GM12892 (cell line): ENCODE results near the gene LIMS2.

Source experiments
- DNase-seq: peaks from one replicate; pipeline ENCODE4 v3.0.0; 2011; ENCODE audit not compliant: insufficient read length
- FAIRE-seq: peaks from 2 replicates; lab custom pipeline; 2011; peaks lifted over from hg19 to GRCh38; lab: Jason Lieb, UNC
- POLR2A ChIP-seq: IDR thresholded peaks from 2 replicates; pipeline ENCODE4 v1.6.1; 2011; ENCODE audit warnings: low read depth, low read length, control low read depth
- POLR2AphosphoS5 ChIP-seq: IDR thresholded peaks from 2 replicates; pipeline ENCODE4 v1.6.1; 2011; ENCODE audit warnings: low read depth, low read length, control low read depth
- TAF1 ChIP-seq: IDR thresholded peaks from 2 replicates; pipeline ENCODE4 v1.6.1; 2011; ENCODE audit warnings: low read depth, mild to moderate bottlenecking, control low read depth, low read length, borderline replicate concordance

Gene LIMS2

DNA sequence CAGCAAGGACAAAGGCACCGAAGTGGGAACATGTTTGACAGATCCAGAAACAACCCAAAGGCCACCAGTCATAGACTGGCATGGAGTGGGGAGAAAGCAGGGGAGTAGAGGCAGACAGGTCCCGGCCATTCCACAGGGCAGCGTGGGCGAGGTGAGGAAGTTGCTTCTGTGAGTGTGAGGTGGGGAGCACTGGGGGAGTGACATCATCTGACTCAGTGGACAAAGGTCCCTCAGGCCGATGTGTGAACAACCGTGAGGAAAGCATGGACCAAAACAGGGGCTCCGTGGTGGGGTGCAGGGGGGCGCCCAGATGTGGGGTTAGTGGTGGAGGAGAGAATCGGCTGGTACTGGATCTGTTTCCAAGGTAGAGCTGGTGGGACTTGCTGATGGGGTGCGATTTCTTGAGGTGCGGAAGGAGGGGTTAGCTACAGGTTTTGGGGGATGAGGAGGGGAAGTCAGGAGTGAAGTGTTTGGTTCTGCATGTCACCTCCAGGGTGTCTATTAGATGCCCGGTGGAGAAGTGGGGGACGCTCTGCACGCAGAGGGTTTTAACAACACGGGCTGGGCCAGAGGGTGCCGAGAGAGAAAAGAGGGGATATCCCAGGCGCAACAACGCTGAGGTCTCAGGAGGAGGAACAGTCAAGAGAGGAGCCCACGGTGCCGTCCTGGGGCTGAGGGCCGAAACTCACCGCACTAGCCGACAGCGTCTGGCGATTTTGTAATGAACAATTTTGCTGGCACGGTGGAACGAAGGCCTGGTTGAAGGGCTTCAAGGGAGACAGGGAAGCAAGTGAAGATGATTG lies 23.4 kb upstream of the LIMS2 start:
- FAIRE-seq: no peak
- TF ChIP-seq TAF1: no peak
- no peak for DNase-seq

DNA sequence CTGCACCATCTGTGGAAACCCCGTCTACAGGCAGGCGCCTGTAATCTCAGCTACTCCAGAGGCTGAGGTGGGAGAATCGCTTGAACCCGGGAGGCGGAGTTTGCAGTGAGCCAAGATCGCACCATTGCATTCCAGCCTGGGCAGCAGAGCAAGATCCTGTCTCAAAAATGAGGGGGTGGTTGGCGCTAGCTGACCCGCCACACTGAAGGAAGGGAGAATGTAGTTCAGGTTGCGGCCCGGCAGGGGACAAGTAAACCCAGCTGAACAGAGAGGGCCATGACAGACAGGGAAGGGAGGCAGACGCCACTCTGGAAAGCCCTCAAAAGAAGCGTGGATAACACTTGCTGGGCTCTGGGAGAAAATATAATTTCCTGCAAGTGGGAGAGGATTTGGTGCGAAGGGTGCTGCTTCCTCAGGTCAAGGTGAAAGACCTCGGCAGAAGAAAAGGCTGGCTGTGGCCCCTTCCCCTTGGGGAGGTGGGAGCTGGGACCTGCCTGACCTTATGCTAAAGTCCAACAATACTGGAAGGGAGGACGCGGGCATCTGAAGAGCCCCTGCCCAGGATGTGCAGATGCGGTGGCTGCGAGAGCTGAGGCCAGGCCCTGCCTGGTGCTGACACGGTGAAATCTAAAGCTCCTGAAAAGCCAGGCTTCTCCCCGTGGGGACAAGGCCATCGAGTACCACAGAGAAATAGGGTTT lies 22.3 kb upstream of the LIMS2 start:
- TF ChIP-seq POLR2AphosphoS5 (no peak), TAF1 (no peak), POLR2A (no peak)
- FAIRE-seq (no peak), DNase-seq (no peak)

DNA sequence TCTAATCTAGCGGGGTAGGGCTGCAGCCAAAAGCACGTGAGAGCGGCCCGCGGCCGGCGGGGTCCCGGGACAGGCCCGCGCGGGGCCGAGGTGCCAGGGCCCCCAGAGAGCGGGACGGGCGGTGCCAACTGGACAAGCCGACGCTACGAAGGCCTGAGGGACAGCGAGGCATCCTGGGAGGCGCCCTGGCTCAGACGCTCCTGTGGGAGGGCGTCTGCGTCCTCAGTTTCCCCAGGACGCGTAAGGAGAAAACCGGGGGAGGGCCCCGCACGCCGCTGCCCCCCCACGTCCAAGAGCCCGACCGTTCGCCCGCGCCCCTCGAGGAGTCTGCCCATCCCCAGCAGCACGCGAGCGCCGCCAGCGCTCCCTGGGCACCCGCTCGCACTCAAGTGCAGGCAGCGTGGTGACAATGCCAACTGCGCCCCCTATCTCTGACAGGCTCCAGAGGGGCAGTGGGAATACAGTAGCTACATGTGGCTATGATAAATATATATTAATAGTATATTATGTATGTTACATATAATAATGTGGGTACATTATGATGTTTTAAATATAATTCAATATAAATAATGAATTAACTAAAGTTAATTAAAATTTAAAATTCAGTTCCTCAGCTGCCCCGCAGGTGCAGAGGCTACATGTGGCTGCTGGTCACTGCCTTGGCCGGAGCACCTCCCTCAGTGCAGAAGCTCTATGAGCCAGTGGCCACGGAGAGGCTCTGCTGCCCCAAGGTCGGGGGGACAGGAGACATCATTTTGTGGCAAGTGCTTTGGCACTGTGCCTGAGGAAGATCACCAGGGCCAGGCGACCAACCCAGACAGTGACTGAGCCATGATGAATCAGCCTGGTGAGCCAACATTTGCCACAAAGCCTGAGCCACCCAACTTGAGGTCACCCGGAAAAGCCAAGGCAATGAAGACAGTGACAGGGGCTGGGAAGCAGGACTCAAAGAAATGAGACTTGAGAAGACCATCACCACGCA lies 20.5 kb upstream of the LIMS2 start:
- DNase-seq: no peak
- TF ChIP-seq POLR2A (no peak), POLR2AphosphoS5 (no peak), TAF1 (no peak)
- no peak for FAIRE-seq

DNA sequence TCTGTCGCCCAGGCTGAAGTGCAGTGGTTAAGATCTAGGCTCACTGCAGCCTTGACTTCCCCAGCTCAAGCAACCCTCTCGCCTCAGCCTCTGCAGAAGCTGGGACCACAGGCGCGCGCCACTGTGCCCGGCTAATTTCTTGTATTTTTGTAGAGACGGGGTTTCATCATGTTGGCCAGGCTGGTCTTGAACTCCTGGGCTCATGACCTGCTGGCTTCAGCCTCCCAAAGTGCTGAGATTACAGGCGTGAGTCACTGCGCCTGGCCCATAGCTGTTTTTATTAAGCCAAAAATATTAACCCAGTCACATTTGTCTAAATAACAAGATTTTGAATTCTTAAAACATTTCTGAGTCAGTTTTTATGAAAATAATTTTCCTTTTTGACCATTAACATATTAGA lies 19.7 kb upstream of the LIMS2 start:
- FAIRE-seq (no peak), DNase-seq (no peak)
- no peak for TF ChIP-seq POLR2AphosphoS5
- TF ChIP-seq POLR2A: no peak
- TF ChIP-seq TAF1: no peak

DNA sequence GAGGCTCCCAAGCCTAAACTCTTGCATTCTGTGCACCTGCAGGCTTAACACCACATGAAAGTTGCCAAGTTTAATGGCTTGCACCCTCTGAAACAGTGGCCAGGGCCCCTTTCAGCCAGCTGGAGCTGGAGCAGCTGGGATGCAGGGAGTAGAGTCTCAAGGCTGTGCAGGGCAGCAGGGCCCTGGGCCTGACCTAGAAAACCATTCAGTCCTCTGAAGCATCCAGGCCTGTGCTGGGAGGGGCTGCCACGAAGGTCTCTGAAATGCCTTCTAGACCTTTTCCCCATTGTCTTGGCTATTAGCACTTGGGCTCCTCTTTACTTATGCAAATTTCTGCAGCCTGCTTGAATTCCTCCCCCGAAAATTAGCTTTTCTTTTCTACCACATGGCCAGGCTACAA lies 15.4 kb upstream of the LIMS2 start:
- DNase-seq: no peak
- TF ChIP-seq POLR2AphosphoS5: no peak
- TF ChIP-seq TAF1: no peak
- no peak for TF ChIP-seq POLR2A
- FAIRE-seq: no peak

DNA sequence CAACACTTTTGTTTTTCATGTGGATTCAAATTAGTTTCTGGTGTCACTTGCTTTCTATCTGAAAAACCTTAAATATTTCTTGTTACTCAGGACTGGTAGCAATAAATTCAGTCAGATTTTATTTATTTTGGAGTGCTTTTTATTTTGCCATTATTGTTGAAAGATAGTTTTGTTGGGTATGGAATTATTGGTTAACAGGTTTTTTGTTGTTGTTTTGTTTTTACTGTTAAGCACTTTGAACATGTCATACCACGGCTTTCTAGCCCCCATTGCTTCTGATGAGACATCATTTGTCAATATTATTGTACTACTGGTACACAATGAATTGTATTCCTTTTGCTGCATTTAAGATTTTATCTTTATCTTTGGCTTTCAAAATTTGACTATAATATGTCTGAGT lies 13.1 kb upstream of the LIMS2 start:
- TF ChIP-seq TAF1 (no peak), POLR2AphosphoS5 (no peak), POLR2A (no peak)
- DNase-seq (no peak), FAIRE-seq (no peak)

DNA sequence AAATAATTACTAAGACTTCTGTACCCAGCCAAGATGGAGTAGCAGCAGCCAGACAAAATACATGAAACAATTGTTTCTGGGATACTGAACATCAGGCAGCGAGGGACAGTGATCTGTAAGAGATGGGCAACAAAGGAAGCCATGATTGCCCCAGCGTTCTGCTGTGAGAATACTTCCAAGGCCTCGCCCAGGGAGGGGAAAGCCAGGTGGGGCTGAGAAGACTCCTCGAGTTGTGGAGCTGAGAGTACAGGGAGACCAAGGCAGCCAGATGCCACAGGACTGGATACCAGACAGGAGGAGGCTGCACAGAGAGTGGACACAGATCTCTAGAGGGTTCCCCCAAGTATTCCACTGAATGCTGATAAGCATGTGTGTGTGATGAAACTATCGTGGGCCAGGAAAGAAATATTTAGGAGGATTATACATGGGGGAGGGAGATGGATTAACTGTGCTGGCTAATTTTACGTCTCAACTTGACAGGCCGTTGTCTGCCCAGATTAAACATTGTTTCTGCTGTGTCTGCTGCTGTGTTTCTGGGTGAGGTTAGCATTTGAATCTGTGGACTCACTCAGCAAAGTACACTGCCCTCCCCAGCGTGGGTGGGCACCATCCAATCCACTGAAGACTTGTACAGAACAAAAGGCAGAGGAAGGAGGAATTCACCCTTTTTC lies 10.2 kb upstream of the LIMS2 start:
- no peak for DNase-seq
- no peak for TF ChIP-seq POLR2AphosphoS5
- TF ChIP-seq POLR2A: no peak
- TF ChIP-seq TAF1: no peak
- FAIRE-seq: no peak

DNA sequence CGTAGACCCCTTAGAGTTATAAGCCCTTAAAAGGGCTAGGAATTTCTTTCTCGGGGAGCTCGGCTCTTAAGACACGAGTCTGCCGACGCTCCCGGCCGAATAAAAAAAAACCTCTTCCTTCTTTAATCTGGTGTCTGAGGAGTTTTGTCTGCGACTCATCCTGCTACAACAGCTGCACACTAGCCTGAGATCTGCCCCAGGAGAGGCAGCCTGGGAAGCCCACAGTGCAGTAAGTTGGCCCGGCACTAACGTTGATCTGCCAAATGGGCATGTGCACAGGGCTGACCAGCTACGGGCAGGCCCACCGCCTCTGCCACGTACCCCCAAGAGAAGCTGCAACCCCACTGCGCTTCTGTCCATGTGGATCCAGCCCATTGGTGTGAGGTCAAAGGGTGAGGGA lies 8.4 kb upstream of the LIMS2 start:
- no peak for TF ChIP-seq TAF1
- TF ChIP-seq POLR2A: no peak
- TF ChIP-seq POLR2AphosphoS5: no peak
- no peak for FAIRE-seq
- DNase-seq: no peak

DNA sequence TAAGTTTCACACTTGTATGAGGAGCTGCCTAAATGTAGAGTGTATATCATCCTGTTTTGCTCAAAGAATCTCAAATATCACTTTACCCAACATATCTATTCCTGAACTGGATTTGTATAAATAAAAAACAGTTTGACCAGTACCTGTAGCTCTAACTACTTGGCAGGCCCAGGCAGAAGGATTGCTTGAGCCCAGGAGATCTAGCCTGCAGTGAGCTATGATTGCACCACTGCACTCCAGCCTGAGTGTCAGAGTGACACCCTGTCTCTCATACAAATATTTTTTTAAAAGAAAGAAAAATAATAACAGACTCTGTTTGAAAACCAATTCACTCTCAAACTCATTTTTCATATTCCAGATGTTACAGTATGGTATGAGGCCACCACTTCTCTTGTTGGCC lies 7.7 kb upstream of the LIMS2 start:
- FAIRE-seq (no peak), DNase-seq (no peak)
- TF ChIP-seq TAF1 (no peak), POLR2AphosphoS5 (no peak), POLR2A (no peak)

DNA sequence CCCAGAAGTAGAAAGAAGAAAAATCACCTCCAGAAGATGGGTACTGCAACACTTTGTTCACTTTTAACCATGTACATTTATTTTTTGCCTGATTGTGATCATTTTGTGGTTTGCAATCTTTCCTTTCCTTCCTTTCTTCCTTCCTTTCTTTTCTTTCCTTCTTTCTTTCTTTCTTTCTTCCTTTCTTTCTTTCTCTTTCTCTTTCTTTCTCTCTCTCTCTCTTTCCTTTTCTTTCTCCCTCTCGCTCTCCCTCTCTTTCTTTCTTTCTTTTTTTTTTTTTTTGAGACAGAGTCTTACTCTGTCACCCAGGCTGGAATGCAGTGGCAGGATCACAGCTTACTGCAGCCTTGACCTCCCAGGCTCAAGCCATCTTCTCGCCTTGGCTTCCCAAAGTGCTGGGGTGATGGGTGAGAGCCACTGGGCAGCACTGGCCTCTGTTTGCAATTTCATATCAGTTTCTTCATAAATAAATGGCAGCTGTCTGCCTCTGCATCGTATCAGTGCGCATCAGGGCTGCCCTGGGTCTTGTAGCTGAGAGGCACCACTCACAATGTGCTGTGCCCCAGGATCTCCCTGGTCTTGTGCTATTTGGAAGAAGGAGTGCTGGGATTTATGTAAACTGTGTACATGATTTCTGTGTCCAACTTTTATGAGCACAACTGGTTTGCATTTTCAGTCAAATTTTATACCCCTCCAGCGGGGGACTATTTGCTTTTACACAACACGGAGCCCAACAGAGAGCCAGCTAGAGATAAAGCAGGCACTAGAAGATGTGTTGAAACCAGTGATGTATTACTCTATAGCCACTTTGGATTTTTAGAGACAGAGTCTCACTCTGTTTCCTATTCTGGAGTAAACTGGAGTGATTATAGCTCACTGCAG lies 6.9 kb upstream of the LIMS2 start:
- TF ChIP-seq POLR2AphosphoS5 (no peak), POLR2A (no peak), TAF1 (no peak)
- DNase-seq: no peak
- no peak for FAIRE-seq
